Epithelial cell of proximal tubule (primary cell): ENCODE data around the gene PRKN. TPM values are rescaled to one million over a fixed set of nuclear protein-coding genes. Genes with fewer than 3 reads are reported as not detected.

Source experiments
- DNase-seq: peaks from one replicate; pipeline ENCODE4 v3.0.0-alpha.2; 2011; ENCODE audit warnings: low read depth
- H3K4me3 ChIP-seq: 2 replicates; pipeline ENCODE4 v1.5.1; 2011; ENCODE audit warnings: low read depth, mild to moderate bottlenecking, low read length
- total RNA-seq: library from RNA; depleted of rRNA; stranded (reverse); fragments of >200 nt; gene quantifications from 2 replicates; pipeline ENCODE4 v1.2.3, GENCODE V29; 2015
- TF ChIP-seq, protein P1 (sequence below): conservative IDR thresholded peaks from 2 replicates; pipeline ENCODE4 v1.5.1; 2012; ENCODE audit warnings: low read depth, mild to moderate bottlenecking, low read length

PRKN gene
- total RNA-seq, 1 donor from 2014 or later = 0.58 TPM

DNA sequence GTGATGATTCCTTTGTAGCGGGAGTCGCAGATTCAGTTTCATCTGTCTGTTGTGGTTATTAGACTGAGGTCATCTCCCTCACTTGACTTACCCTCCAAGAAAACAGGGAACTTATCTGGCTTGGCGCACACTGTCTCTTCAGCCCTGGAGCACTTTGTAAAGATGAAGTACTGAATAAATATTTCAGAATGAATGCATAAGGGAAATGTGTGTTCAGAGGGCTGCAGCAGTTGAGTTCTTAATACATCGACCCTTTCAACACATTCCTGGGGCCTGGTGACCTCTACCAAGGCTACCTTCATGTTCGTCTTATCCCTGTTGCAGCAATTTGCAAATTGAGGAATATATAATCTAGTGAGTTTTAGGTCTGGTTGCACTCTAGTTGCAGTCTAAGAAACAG, 801.2 kb downstream of the PRKN start:
- TF ChIP-seq, protein P1, sequence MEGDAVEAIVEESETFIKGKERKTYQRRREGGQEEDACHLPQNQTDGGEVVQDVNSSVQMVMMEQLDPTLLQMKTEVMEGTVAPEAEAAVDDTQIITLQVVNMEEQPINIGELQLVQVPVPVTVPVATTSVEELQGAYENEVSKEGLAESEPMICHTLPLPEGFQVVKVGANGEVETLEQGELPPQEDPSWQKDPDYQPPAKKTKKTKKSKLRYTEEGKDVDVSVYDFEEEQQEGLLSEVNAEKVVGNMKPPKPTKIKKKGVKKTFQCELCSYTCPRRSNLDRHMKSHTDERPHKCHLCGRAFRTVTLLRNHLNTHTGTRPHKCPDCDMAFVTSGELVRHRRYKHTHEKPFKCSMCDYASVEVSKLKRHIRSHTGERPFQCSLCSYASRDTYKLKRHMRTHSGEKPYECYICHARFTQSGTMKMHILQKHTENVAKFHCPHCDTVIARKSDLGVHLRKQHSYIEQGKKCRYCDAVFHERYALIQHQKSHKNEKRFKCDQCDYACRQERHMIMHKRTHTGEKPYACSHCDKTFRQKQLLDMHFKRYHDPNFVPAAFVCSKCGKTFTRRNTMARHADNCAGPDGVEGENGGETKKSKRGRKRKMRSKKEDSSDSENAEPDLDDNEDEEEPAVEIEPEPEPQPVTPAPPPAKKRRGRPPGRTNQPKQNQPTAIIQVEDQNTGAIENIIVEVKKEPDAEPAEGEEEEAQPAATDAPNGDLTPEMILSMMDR = no peak
- no peak overlapping the region for H3K4me3 ChIP-seq
- no peak for DNase-seq

- no peak overlapping the region for H3K4me3 ChIP-seq
- TF ChIP-seq, protein P1 = no peak
- DNase-seq = no peak
Measured at GRCh38 chr6:161924516-161925116, 803.0 kb downstream of the PRKN start.

- TF ChIP-seq, protein P1 = peak; percentile 65
- peak; percentile 33 for DNase-seq
- H3K4me3 ChIP-seq = no peak overlapping the region
Measured at GRCh38 chr6:161922631-161923119, 804.9 kb downstream of the PRKN start.

GRCh38 chr6:161921602-161922395, 805.8 kb downstream of the PRKN start:
- no peak overlapping the region for H3K4me3 ChIP-seq
- no peak for DNase-seq
- TF ChIP-seq, protein P1 = no peak

DNA sequence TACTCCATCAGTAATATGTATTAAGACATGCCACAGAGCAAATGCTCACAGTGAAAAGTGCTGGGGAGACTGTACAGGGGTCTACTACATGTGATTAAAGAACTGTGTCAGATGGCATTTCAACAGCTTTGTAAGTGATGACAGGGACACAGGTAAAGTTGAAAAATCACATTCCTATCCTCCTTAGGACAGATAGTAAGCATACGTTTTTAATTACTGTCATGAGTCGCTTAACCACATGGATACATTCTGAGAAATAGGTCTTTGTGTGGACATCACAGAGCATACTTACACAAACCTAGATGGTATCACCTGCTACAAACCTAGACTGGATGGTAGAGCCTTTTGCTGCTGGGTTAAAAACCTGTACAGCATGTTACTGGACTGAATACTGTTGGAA, 807.9 kb downstream of the PRKN start:
- no peak for DNase-seq
- TF ChIP-seq, protein P1 = no peak
- H3K4me3 ChIP-seq = no peak overlapping the region

DNA sequence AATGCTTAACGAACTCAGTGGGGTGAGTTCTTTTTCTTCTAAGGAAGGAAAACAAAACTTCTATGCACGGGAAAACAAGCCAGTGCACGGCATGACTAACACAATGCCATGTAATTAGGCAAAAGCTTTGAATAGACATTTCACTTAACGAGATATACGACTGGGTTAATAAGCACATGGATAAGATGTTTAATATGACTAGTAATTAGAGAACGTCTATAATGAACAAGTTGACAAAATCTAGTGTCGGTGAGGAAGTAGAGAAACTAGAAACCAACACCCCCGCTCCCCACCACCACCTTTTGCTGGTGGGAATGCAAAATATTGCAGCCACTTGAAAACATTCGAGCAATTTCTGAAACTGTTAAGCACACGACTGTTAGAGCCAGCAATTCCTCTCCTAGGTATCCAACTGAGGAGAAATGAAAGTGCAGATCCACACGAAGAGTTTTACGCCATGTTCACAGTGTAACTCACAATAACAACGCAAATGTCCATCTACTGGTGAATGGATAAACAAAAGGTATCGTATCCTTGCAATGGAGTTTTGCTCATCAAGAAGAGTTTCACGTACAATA, 808.8 kb downstream of the PRKN start:
- TF ChIP-seq, protein P1 = no peak
- no peak for DNase-seq
- no peak overlapping the region for H3K4me3 ChIP-seq
